GM18505 (cell line): ENCODE results near the gene CDR2L.

Experiments used
- ATAC-seq: cut with Tn5 transposase; IDR thresholded peaks from one replicate; pipeline ENCODE4 v1.9.1; 2021; ENCODE audit not compliant: unreplicated experiment
- POLR2A ChIP-seq: IDR thresholded peaks from 4 replicates; pipeline ENCODE4 v1.6.1; 2011; ENCODE audit warnings: borderline replicate concordance; ENCODE audit not compliant: insufficient read depth, insufficient read length; ENCODE audit errors: extremely low read depth

The CDR2L gene

DNA sequence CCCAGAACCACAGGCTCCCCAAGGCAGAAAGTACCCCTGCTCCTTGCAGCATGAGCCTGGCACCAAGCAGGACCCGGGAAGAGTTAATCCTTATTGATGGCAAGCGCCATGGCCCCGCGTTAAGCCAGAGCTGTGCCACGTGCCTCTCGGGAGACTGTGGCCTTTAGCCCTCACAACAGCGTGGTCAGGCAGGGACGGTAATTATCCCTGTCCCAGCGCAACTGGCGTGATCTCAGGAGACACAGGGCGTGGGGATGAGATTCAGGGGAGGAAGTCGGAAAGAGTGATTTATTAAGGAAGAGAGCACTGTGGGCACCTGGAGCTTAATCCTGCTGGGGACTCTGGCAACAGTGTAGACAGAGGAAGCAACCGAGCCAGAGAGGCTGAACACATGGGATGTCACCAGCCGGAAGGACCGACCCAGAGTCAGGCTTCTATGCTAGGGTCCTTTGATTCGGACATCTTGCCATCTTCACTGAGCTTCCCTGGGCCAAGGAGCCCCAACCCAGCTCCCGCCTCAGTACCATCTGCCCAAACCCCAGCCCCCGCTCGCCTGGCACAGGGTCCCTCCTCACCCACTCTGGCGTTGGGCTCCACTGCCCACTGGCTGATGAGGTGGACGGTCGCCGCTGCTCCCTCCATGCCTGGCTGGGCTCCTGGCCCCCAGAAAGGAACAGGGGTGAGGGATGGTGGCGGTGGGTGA lies 34.9 kb upstream of the CDR2L start:
- ATAC-seq: no peak
- no peak for TF ChIP-seq POLR2A

GRCh38 chr17:74953134-74953687 lies 34.2 kb upstream of the CDR2L start:
- no peak for TF ChIP-seq POLR2A
- no peak for ATAC-seq

- ATAC-seq: no peak
- TF ChIP-seq POLR2A: no peak
Observed at GRCh38 chr17:74954115-74954514, 33.3 kb upstream of the CDR2L start.

- ATAC-seq: no peak
- TF ChIP-seq POLR2A: no peak
Observed at GRCh38 chr17:74954665-74955421, 32.6 kb upstream of the CDR2L start.

DNA sequence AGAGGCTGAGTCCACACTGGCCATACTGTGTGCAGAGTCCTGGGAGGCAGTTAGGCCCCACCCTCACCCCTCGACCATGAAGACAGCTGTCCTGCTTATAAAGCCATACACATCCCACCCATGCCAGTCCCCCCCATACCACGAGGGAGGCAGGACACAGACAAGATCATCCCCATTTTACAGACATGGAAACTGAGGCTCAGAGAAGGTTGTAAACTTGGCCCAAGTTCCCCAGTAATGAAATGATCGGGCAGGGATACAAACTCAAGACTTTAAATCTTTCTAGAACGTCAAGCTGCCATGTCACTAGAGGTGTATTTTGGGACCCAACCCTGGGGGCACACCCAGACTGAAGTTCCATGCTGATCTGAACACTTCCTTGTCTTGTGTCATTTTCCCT lies 31.3 kb upstream of the CDR2L start:
- ATAC-seq: no peak
- TF ChIP-seq POLR2A: no peak

- no peak for TF ChIP-seq POLR2A
- no peak for ATAC-seq
Observed at GRCh38 chr17:74957935-74958740, 29.3 kb upstream of the CDR2L start.

DNA sequence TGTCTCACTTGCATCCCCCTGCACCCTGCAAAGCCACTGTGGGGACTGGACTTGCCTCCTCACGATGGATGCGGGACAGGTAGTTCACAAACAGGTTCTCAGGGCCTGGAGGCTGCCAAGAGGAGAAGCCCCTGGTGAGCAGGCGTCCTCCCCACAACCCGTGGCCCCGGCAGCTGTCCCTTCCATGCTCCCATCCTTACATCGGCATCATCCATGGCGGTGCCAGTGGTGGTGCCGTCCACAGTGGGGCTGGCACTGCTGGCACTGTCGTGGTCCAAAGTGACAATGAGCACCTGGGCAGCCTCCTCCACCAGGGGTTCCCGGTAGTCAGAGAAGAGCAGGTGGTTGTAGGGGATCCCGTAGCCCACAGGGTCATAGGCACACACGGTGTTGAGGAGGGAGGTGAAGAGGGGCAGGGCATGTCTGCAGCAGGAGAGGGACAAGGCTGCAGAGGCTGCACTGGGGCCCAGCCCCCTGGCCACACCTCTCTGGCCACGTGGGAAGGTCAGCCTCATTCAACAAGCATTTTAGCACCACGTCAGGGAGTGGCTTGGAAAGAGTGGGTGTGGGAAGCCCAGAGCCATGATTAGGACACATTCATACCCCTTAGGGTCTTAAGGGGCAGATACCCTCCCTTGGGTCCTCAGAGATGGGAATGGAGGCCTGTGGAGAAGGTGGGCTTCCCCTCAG lies 27.5 kb upstream of the CDR2L start:
- TF ChIP-seq POLR2A: no peak
- no peak for ATAC-seq

- no peak for TF ChIP-seq POLR2A
- no peak for ATAC-seq
Observed at GRCh38 chr17:74960570-74961342, 26.7 kb upstream of the CDR2L start.

DNA sequence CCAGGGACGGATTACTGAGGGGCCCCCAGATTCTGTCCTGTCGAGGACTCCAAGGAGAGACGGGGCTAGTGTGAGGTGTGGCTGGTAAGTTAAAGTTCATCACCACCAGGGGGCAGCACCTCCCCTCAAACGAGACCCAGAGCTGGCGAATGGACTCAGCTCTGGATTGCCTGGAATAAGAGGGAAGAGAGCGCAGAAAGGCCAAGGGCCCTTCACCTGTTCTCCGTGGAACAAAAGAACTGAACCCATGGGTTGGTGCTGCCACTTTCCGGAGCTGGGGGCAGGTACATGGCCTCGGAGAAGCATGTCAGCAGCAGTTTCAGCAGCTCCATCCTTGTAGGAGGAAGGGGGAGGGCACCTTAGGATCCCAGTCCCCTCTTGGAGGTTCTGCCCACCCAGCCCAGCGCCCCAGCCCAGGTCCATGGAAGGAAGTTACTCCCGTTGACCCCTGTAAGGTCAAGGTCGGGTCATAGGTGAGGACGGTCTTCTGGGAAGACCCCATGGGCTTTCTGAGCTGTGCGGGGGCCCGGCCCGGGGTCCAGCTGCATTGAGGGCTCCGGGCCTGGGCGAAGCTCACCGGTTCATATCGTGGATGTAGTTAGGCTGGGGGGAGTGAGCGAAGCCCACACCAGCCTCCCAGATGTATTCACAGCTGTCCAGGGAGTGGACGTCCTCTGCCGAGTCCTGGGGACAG lies 25.6 kb upstream of the CDR2L start:
- no peak for ATAC-seq

GRCh38 chr17:74962622-74963394 lies 24.6 kb upstream of the CDR2L start:
- TF ChIP-seq POLR2A: no peak
- ATAC-seq: no peak

More for the DNA sequence above, 25.6 kb upstream of the CDR2L start:
- no peak for TF ChIP-seq POLR2A

GRCh38 chr17:74963656-74964055 lies 23.8 kb upstream of the CDR2L start:
- no peak for TF ChIP-seq POLR2A
- no peak for ATAC-seq
